Measurements from ENCODE around the gene EVL.

Gene EVL

DNA sequence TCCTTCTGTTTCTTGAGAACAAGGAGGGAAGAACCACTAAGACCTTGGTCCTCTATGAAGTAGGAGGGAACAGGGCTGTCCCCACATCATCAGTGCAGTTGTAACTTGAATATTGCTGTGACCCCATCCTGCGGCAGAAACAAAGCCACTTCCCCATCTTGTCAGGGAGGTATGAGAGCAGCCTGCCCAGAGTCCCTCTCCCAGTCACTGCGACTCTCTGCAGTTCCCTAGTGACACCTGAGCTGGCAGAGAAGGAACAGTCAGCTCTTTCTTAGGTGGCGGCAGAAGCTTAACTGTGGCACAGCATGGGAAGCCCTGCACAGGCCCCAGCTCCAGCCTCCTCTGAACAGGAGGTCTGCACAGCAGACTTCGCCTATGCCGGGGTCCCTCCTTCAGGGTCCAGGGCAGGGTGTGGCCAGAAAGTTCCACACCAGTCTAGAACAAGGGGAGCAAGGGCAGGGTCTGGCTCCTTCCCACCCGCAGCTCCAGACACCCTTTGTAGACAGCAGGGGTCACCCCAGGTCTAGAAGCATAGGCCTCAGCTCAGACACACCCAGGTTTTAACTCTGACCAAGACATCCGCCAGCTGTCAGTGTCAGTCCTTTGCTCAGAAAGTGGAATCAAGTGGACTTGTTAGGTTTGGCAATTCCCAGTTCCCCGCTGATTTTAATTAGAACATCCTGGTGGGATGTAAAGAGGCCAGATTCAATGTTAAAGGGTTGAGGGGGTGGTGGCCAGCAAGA is 57.4 kb downstream of the EVL start:
- FAIRE-seq (no peak), DNase-seq (ENCODE audit: insufficient read length, low spot score) (no peak)
- TF ChIP-seq, protein P1, sequence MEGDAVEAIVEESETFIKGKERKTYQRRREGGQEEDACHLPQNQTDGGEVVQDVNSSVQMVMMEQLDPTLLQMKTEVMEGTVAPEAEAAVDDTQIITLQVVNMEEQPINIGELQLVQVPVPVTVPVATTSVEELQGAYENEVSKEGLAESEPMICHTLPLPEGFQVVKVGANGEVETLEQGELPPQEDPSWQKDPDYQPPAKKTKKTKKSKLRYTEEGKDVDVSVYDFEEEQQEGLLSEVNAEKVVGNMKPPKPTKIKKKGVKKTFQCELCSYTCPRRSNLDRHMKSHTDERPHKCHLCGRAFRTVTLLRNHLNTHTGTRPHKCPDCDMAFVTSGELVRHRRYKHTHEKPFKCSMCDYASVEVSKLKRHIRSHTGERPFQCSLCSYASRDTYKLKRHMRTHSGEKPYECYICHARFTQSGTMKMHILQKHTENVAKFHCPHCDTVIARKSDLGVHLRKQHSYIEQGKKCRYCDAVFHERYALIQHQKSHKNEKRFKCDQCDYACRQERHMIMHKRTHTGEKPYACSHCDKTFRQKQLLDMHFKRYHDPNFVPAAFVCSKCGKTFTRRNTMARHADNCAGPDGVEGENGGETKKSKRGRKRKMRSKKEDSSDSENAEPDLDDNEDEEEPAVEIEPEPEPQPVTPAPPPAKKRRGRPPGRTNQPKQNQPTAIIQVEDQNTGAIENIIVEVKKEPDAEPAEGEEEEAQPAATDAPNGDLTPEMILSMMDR (IDR thresholded peaks at IDR 0.05; ENCODE audit: insufficient read depth, missing control alignments), result no peak

DNA sequence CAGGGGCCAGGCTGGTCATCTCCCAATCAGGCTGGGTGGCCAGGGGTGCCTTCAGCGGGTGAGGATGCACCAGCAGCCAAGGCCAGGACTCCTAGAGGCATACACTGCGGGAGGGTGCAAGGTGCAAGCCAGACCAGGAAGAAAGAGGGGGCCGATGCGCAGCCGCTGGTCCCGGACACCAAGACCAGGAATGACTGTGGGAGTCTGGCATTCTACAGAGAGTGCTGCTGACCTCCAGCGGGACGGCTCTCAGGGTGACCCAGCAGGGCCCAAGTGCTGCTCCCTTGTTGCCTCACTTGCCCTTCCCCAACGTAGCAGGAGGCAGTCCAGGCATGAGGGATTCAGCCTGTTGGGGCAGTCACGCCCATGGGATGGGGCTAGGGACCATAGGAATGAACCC is 58.4 kb downstream of the EVL start:
- no peak for FAIRE-seq
- TF ChIP-seq, protein P1 (IDR thresholded peaks at IDR 0.05; ENCODE audit: insufficient read depth, missing control alignments), result no peak
- no peak for DNase-seq (ENCODE audit: insufficient read length, low spot score)

DNA sequence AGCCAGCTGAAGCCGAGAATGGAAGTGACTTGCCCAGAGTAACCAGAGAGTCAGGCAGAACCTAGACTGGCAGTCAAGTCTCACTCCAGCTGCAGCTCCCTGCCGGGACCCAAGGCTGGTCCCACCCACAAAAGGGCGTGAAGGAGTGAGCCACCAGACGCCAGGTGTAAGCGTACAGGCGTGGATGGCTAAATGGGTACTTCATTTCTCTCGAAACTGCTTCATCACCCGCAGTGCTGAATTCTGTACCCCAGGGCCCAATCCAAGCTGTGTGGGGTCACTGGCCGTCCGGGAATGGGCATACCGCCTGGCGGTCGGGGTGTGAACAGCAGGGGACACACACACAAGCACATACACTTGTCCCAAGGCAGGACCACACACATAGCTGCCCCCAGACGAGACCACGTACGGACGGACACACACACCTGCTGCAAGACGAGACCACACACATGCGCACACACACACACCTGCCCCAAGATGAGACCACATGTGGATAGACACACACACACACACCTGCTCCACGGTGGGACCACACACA is 59.4 kb downstream of the EVL start:
- FAIRE-seq, result no peak
- TF ChIP-seq, protein P1 (IDR thresholded peaks at IDR 0.05; ENCODE audit: insufficient read depth, missing control alignments), result no peak
- DNase-seq (ENCODE audit: insufficient read length, low spot score), result no peak

DNA sequence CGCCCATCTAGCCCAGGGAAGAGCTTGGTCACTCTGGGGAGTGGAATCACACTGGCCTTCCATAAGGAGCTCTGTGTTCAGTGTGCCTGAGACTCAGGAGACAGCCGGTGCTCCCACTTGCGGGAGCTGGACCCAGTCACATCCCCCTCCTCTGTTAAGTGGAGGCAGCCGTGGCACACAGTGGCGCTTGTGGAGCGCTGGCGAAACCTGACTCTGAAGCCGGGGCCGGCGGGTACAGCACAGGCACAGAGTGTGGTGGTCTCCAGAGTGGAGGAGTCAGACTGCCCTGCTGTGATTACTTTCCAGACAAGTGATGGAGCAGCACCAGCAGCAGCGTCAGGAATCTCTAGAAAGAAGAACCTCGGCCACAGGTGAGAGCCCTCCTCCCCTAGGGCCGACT is 61.2 kb downstream of the EVL start:
- TF ChIP-seq, protein P1 (IDR thresholded peaks at IDR 0.05; ENCODE audit: insufficient read depth, missing control alignments), result no peak
- no peak for DNase-seq (ENCODE audit: insufficient read length, low spot score)
- no peak for FAIRE-seq

DNA sequence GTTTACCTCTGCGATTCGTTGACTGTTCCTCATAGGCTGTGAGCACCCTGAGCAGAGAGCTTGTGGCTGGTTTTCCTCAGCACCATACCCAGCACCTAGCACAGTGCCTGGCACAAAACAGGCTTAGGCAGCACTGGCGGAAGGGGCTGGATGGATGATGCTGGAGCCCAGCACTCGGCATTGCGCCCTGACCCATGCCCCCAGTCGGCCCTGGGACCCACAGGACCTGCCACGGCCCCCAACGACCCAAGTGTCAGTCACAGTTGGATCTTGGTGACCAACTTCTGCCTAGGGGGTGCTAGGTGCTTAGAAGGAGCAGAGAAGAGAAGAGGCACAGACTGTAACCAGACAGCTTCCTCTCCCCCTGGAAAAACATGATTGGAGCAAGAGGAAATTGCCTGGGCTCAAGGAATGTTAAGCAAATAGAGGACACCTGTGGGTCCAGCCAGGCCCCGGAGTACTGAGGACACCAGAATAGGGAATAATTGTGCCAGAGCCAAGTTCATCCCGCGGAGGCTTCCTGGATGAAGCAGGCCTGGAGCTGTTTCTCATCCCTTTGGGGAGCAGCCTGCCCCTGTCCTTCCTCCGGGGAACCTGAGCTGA is 62.7 kb downstream of the EVL start:
- TF ChIP-seq, protein P1 (IDR thresholded peaks at IDR 0.05; ENCODE audit: insufficient read depth, missing control alignments), result no peak
- DNase-seq (ENCODE audit: insufficient read length, low spot score) (no peak), FAIRE-seq (no peak)

DNA sequence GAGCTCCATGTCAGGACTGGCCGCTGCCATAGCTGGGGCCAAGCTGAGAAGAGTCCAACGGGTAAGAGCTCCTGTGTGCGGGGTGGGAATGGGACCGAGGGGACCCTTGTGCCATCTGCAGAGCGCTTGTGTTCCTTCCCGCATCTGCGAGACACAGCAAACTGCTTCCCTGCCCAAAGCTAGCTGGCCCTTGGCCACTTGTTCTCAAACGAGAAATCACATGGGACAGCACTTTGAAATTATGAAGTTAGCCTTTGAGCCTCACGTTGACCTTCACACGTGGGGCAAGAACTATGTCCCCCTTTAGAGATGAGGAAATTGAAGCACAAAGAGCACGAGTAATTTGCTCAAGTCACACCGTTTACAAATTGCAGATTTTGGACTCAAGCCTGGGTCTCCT is 63.5 kb downstream of the EVL start:
- FAIRE-seq, result no peak
- TF ChIP-seq, protein P1 (IDR thresholded peaks at IDR 0.05; ENCODE audit: insufficient read depth, missing control alignments), result no peak
- DNase-seq (ENCODE audit: insufficient read length, low spot score), result no peak

DNA sequence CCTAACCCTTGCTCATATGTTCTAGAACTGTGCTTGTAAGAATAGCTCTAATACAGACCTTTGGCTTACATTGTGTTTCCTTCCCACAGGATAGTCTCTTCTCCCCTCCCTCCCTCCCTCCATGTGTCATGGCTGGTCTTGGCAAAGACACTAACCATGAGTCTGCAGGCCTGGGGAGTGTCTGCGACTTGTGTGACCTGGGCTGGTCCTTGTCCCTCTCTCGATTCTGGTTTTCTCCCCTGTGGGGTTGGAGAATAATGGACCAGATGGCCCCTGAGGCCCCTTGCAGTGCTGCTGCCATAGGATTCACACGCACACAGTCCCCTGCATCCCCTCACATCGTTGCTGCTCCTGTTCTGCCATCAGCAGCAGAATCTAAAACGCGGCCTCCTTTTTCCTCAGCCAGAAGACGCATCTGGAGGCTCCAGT is 64.0 kb downstream of the EVL start:
- FAIRE-seq, result no peak
- TF ChIP-seq, protein P1 (IDR thresholded peaks at IDR 0.05; ENCODE audit: insufficient read depth, missing control alignments), result no peak
- no peak for DNase-seq (ENCODE audit: insufficient read length, low spot score)

Measured in D721Med (cell line).